ENCODE data around the gene B4GALNT4. TPM values are rescaled to one million over a fixed set of nuclear protein-coding genes. Genes with fewer than 3 reads are reported as not detected.

B4GALNT4 gene
- total and polyA plus RNA-seq, 2 donors from 2014 or later = 0.82 to 1.4 TPM

DNA sequence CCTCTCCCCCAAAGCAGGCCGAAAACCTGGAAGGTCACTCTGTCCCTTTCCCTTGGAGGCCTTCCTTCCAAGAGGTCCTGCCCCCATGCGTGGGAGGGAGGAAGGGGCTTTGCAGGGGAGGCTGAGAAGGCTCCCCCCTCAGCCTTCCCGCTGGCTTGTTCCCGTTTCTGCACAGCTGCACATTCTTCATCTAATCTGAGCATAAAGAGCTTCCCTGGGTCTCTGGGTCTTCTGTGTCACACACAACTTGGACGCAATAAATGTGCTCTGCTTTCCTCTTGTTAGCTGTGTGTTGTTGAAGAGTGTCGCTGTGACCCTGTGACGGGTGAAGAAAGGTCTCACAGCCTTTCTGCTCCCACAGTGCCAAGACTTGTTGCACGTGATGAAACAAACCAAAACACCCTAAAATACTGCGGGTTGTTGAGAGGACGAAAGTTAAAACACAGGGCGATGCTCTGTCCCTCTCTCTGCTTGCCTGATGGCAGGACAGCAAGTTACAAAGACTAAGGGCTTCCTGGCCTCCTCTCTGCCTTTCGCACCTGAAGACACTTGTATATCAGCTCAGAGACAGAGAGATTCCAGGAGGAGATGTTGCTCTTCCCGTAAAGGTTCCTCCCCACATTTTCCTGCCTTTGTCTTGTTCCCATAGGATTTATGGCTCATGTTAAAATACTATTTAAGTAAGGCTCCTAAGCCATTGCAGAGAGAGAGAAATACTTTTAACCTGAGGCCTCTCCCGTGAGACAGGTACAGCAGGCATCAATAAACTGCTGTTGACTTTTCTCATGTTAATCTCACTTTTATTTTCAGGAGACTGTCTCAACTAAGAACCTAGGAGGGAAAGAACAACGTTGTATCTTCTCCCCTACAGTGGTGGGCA is 33.3 kb upstream of the B4GALNT4 start:
- no peaks in the 10 kb centered on the region for H3K9me3 ChIP-seq (ENCODE audit: control insufficient read depth in 2 of 3, insufficient read depth in 1 of 3, low read length in 3 of 3)
- no peak overlapping the region for H3K4me3 ChIP-seq (ENCODE audit: low read length in 3 of 3)
- H3K27me3 ChIP-seq (ENCODE audit: control insufficient read depth, insufficient read depth, low read length) = no peaks in the 10 kb centered on the region
- no peak for TF ChIP-seq CTCF (IDR thresholded peaks at IDR 0.05; ENCODE audit: borderline replicate concordance, extremely low read depth, insufficient read depth)
- DNase-seq = peak; percentile 67 to 93 (median 84)
- peaks cover 3 to 5% (median 4%) of the 10 kb centered on the region in 3 donors for H3K4me1 ChIP-seq (ENCODE audit: control insufficient read depth in 2 of 3, insufficient read depth in 2 of 3, low read depth in 1 of 3, low read length in 3 of 3)
- no peaks in the 10 kb centered on the region for H3K36me3 ChIP-seq (ENCODE audit: control insufficient read depth in 2 of 3, insufficient read depth in 3 of 3, low read length in 3 of 3)
- no peak for FAIRE-seq
- intact Hi-C loops (cut with DNase I) = no loop called here
- H3K9ac ChIP-seq (ENCODE audit: low read length in 3 of 3) = peak overlapping the region in 1 of 3 donors; percentile 24
- peak overlapping the region; percentile 79 to 83 for H3K27ac ChIP-seq (ENCODE audit: low read depth in 2 of 2, low read length in 2 of 2)

DNA sequence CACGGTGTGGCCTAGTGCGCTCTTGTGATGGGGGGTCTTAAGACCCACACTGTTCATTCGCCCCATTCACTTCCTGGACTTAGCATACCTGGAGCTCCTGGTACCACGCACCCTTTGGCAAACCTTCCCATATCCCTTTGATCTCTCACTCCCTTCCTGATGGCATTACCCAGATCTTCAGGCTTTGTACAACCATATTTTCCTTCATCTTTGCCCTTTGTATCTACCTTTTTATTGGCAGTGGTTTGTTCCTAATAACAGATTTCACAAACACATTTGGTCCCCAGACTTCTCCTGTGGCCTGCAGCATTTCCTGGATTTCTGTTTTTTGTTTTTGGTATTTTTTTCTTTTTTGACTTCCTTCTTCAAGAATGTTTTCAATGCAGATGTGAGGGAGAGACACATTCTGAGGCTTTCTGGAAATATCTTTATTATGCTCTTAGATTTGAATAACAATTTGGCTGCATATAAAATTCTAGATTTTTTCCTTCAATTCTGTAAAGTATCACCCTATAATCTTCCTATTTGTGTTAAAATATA is 32.6 kb upstream of the B4GALNT4 start:
- intact Hi-C loops (cut with DNase I) = no loop called here
- no peak overlapping the region for H3K9ac ChIP-seq (ENCODE audit: low read length in 3 of 3)
- FAIRE-seq (no peak), DNase-seq (no peak)
- no peaks in the 10 kb centered on the region for H3K27me3 ChIP-seq (ENCODE audit: control insufficient read depth, insufficient read depth, low read length)
- peak overlapping the region; percentile 79 to 83 for H3K27ac ChIP-seq (ENCODE audit: low read depth in 2 of 2, low read length in 2 of 2)
- TF ChIP-seq CTCF (IDR thresholded peaks at IDR 0.05; ENCODE audit: borderline replicate concordance, extremely low read depth, insufficient read depth) = no peak
- H3K4me3 ChIP-seq (ENCODE audit: low read length in 3 of 3) = no peak overlapping the region
- H3K4me1 ChIP-seq (ENCODE audit: control insufficient read depth in 2 of 3, insufficient read depth in 2 of 3, low read depth in 1 of 3, low read length in 3 of 3) = peaks cover 3 to 5% (median 4%) of the 10 kb centered on the region in 3 donors
- no peaks in the 10 kb centered on the region for H3K9me3 ChIP-seq (ENCODE audit: control insufficient read depth in 2 of 3, insufficient read depth in 1 of 3, low read length in 3 of 3)
- no peaks in the 10 kb centered on the region for H3K36me3 ChIP-seq (ENCODE audit: control insufficient read depth in 2 of 3, insufficient read depth in 3 of 3, low read length in 3 of 3)

GRCh38 chr11:337711-338110 is 31.6 kb upstream of the B4GALNT4 start:
- Histone ChIP-seq H3K27me3 (ENCODE audit: control insufficient read depth, insufficient read depth, low read length) (no peaks in the 10 kb centered on the region), H3K4me3 (ENCODE audit: low read length in 3 of 3) (no peak overlapping the region), H3K36me3 (ENCODE audit: control insufficient read depth in 2 of 3, insufficient read depth in 3 of 3, low read length in 3 of 3) (no peaks in the 10 kb centered on the region), H3K27ac (ENCODE audit: low read depth in 2 of 2, low read length in 2 of 2) (no peak overlapping the region), H3K9me3 (ENCODE audit: control insufficient read depth in 2 of 3, insufficient read depth in 1 of 3, low read length in 3 of 3) (no peaks in the 10 kb centered on the region), H3K4me1 (ENCODE audit: control insufficient read depth in 2 of 3, insufficient read depth in 2 of 3, low read depth in 1 of 3, low read length in 3 of 3) (peaks cover 3 to 5% (median 4%) of the 10 kb centered on the region in 3 donors), H3K9ac (ENCODE audit: low read length in 3 of 3) (no peak overlapping the region)
- FAIRE-seq = no peak
- DNase-seq = no peak
- intact Hi-C loops (cut with DNase I) = no loop called here
- no peak for TF ChIP-seq CTCF (IDR thresholded peaks at IDR 0.05; ENCODE audit: borderline replicate concordance, extremely low read depth, insufficient read depth)
